DMS79 (cell line): Measurements from ENCODE around the gene MIOS.
"Not testable (repeated sequence)": the region's sequence is repeated elsewhere in the genome, so short reads cannot be mapped to it uniquely, and the experiment has no call there.

Experiments used
- DNase-seq: peaks from one replicate; lab custom pipeline; 2025; lab: John Stamatoyannopoulos, UW

The MIOS gene

GRCh38 chr7:7554649-7555575, 11.8 kb upstream of the MIOS start:
- no peak for DNase-seq

GRCh38 chr7:7556852-7557251, 9.8 kb upstream of the MIOS start:
- DNase-seq, result no peak

GRCh38 chr7:7557252-7557651, 9.4 kb upstream of the MIOS start:
- DNase-seq, result no peak

- not testable (repeated sequence) for DNase-seq
Observed at GRCh38 chr7:7561591-7561990, 5.1 kb upstream of the MIOS start.

- DNase-seq, result no peak
Observed at GRCh38 chr7:7562736-7563135, 3.9 kb upstream of the MIOS start.

GRCh38 chr7:7563269-7563668, 3.4 kb upstream of the MIOS start:
- no peak for DNase-seq

GRCh38 chr7:7563813-7564212, 2.9 kb upstream of the MIOS start:
- no peak for DNase-seq

- DNase-seq, result no peak
Observed at GRCh38 chr7:7564323-7564780, 2.3 kb upstream of the MIOS start.

- DNase-seq, result no peak
Observed at GRCh38 chr7:7565018-7565680, 1.5 kb upstream of the MIOS start.

GRCh38 chr7:7565746-7566650, 686 bp upstream of the MIOS start:
- no peak for DNase-seq

GRCh38 chr7:7567898-7568531, 1.3 kb downstream of the MIOS start:
- no peak for DNase-seq

GRCh38 chr7:7568553-7568952, 1.9 kb downstream of the MIOS start:
- DNase-seq, result no peak

- no peak for DNase-seq
Observed at GRCh38 chr7:7569081-7569527, 2.4 kb downstream of the MIOS start.

- no peak for DNase-seq
Observed at GRCh38 chr7:7569615-7570014, 2.9 kb downstream of the MIOS start.

GRCh38 chr7:7570584-7570983, 3.9 kb downstream of the MIOS start:
- no peak for DNase-seq

- no peak for DNase-seq
Observed at GRCh38 chr7:7573701-7574100, 7.0 kb downstream of the MIOS start.

- DNase-seq, result no peak
Observed at GRCh38 chr7:7576344-7576743, 9.7 kb downstream of the MIOS start.

- DNase-seq, result no peak
Observed at GRCh38 chr7:7577888-7578287, 11.2 kb downstream of the MIOS start.

GRCh38 chr7:7579638-7580037, 13.0 kb downstream of the MIOS start:
- no peak for DNase-seq

GRCh38 chr7:7581531-7582179, 15.0 kb downstream of the MIOS start:
- DNase-seq, result no peak

GRCh38 chr7:7582596-7582995, 15.9 kb downstream of the MIOS start:
- DNase-seq, result no peak
